Stimulated activated CD4-positive, alpha-beta T cell treated with anti-CD3 and anti-CD28 coated beads, TNF-alpha, amount 100 ng/mL, for 1 hour (primary cell): ENCODE measurements around the gene RNPEPL1.
A peak's percentile ranks its signal among the peaks of the same experiment; 100 is the strongest.
"Not testable (repeated sequence)": the region's sequence is repeated elsewhere in the genome, so short reads cannot be mapped to it uniquely, and the experiment has no call there.

Source experiments
- DNase-seq, 3 donors: peaks; one replicate each; pipeline ENCODE4 v3.0.0-alpha.2; 2020; ENCODE audit warnings: low read depth in 3 of 3, low spot score in 1 of 3

The RNPEPL1 gene

GRCh38 chr2:240532031-240532775 is 36.1 kb upstream of the RNPEPL1 start:
- no peak for DNase-seq

DNA sequence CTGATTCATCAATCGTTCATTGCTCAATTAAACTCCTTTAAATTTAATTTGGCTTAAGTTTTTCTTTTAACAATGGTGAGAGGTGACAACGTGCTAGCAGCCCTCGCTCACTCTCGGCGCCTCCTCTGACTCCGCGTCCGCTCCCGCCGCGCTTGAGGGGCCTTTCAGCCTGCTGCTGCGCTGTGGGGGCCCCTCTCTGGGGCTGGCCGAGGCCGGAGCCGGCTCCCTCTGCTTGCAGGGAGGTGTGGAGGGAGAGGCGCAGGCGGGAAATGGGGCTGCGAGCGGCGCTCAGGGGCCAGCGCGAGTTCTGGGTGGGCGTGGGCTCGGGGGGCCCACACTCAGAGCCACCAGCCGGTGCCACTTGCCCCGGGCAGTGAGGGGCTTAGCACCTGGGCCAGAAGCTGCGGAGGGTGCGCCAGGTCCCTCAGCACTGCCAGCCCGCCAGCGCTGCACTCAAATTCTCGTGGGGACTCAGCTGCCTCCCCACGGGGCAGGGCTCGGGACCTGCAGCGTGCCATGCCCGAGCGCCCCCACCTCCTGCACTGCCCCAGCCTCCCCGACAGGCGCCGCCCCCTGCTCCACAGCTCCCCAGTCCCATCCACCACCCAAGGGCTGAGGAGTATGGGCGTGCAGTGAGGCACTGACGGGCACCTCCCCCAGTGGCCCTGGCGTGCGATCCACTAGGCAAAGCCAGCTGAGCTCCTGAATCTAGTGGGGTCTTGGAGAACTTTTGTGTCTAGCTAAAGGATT is 30.1 kb upstream of the RNPEPL1 start:
- DNase-seq = no peak

DNA sequence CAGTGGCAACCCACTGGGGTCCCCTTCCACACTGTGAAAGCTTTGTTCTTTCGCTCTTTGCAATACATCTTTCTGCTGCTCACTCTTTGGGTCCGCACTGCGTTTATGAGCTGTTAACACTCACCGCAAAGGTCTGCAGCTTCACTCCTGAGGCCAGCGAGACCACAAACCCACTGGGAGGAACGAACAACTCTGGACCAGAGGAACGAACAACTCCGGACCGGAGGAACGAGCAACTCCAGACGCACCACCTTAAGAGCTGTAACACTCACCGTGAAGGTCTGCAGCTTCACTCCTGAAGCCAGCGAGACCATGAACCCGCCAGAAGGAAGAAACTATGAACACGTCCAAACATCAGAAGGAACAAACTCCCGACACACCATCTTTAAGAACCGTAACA is 29.2 kb upstream of the RNPEPL1 start:
- not testable (repeated sequence) for DNase-seq

- DNase-seq = no peak
Observed at GRCh38 chr2:240539906-240540305, 28.4 kb upstream of the RNPEPL1 start.

- no peak for DNase-seq
Observed at GRCh38 chr2:240551288-240551687, 17.0 kb upstream of the RNPEPL1 start.

- no peak for DNase-seq
Observed at GRCh38 chr2:240551811-240552210, 16.5 kb upstream of the RNPEPL1 start.

- DNase-seq = no peak
Observed at GRCh38 chr2:240553956-240554480, 14.3 kb upstream of the RNPEPL1 start.

GRCh38 chr2:240554767-240555493 is 13.4 kb upstream of the RNPEPL1 start:
- no peak for DNase-seq

DNA sequence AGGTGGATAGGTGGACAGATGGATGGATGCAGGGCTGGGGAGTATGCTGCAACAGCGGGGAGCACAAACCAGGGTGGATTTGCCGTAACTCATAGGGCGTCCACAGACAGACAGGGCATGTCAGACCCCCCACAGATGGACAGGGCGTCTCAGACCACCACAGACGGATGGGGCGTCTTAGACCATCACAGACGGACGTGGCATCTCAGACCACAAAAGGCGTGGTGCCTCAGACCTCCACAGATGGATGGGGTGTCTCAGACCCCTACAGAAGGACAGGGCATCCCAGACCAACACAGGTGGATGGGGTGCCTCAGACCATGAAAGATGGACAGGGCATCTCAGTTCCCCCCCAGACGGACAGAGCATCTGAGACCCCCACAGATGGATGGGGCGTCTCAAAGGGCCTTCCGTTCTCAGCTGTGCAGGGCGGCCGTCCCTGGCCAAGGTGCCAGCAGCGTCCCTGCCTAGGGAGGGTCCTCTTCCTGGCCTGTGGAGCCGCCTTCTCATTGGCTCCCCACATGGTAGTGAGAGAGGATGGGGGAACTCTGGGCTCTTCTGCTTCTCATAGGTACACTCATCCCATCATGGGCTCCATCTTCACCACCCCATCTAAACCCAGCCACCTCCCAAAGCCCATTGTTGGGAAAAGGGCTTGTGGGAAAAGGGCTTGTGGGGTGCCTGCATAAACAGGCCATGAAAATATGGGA is 12.6 kb upstream of the RNPEPL1 start:
- DNase-seq = no peak

GRCh38 chr2:240556553-240557100 is 11.7 kb upstream of the RNPEPL1 start:
- peak; percentile 44 to 50 (median 49) for DNase-seq

DNA sequence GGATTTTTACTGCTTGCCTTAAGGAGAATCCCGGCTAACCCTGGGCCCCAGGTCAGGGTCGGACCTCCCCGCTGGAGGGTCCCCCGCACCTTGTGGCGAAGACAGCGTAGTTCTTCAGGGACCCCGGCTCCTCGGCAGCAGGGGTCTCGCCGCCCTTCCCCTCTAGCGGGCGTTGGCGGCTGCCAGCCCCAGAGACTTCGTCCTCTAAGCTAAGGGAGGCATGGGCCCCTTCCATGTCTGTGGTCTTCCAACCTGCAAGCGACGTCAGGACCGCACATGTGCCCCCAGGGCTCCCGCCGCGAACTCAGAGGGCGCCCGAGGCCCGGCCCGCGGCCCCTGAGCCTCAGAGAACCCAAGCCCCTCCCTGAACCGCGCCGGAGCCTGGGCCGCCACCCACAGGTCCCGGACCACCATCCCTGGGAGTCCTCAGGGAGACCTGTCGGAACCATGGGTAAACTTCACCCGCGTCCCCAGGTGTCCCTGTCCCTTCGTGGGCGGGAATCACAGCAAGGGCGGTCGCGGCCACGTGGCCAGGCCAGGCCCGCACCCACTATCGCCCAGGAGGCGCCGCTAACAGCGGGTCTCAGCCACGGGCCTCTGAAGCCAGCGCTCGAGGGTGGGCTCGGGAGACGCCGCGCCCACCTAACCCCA is 11.1 kb upstream of the RNPEPL1 start:
- DNase-seq = no peak

DNA sequence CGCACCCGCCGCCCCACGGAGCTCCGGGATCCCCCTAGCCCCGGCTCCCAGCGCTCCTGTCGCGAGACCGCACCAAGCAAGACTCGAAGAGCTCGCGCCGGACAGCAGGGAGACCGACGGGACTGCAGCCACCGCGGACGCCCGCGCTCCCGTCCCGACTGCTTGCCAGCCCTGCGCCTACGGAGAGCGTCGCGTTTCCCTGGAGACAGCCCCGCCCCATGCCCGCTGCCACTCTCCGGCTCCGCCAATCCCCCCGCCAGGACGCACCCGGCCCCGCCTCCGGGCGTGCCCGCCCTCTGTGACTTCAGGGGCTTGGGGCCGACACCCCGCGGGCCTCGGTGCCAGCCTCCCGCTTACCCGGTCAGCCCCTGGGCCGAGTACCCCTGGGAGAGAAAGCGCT is 10.5 kb upstream of the RNPEPL1 start, which contains the start of gene ANKMY1:
TSS of gene ANKMY1 (minus strand) at position 181 of the 400 bp plus-strand sequence. CDS start 653 bp downstream, outside the sequence.
- DNase-seq = peak in 1 of 3 donors; percentile 57

DNA sequence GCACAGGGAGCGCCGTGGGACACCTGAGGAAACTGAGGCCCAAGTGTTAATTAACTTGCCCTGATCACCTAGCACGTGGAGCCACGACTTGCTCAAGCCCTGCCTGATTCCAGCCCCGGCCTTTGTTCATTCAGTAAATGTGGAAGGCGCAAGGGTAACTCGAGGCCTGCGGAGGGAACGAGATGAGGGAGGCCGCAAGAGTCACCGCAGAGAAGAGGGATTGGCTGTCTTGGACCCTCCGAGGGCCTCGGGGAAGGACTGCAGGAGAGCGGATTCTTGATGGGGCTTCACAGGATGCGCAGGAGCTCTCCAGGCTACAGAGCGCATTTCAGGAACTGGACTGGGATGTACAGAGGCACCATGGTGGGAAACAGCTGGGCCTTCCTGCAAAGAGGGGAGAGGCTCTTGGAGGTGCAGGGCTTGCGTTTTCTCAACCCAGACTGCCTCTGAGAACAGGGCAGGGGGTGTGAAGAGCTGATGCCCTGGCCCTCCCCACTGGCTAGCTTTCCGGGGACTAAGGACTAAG is 10.0 kb upstream of the RNPEPL1 start:
- no peak for DNase-seq

DNA sequence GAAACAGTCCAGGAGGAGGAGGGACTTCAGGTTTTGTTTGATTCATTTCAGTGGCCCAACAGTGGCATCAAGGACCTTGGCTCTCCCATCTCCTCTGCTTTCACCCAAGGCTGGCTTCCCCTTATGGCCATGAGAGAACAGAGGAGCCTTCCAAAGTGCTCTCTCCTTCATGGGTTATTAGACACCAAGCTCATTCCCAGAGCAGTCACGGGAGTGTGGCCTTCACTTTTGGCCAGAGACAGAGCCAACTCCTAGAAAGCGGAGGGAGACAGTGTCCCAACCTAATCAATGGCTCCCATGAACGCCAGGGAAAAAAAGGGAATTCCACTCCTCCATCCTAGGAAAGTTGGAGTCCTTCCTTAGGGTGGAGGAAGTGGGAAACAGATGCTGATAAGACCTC is 9.0 kb upstream of the RNPEPL1 start:
- no peak for DNase-seq

DNA sequence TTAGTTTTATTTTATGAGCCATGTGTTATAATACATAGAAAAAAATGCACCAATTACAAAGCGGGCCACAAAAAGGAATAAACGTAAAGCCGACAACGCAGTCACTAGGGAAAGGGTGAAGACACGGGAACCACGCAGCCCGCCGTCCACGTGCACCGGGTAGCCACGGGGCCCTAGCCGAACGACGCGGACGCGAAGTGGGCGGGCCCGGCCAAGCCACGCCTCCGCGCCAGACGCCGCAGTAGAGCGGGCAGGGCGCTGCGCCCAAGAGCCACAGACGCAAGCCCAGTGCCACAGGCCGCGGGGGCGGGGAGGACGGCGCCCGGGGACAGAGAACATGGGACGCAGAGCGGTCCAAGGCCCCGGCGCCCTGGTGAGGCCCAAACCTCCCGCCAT is 8.2 kb upstream of the RNPEPL1 start, which contains the start of gene DUSP28:
TSS of gene DUSP28 (plus strand) at position 274 of the 396 bp plus-strand sequence. CDS start 328 bp downstream, outside the sequence.
- DNase-seq = peak; percentile 70 to 83 (median 70)

- DNase-seq = peak; percentile 99 to 100 (median 99)
Observed at GRCh38 chr2:240560480-240561324, 7.6 kb upstream of the RNPEPL1 start.

GRCh38 chr2:240561325-240561971 is 6.8 kb upstream of the RNPEPL1 start:
- no peak for DNase-seq

DNA sequence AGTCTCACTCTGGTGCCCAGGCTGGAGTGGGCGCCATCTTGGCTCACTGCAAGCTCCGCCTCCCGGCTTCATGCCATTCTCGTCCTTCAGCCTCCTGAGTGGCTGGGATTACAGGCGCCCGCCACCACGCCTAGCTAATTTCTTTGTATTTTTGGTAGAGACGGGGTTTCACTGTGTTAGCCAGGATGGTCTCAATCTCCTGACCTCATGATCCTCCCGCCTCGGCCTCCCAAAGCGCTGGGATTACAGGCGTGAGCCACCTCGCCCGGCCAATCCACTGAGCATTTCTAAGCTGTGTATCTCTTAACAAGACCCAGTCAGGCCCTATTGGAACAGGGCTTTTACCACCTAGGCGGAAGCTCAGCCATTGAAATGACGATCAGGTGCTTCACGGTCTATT is 5.1 kb upstream of the RNPEPL1 start:
- DNase-seq = not testable (repeated sequence)
